Peyer's patch (tissue), 4 donors: Measurements from ENCODE around the gene ZBTB20.

Experiments
- POLR2A ChIP-seq, 2 donors: fragments of 450-650 bp; IDR thresholded peaks; one replicate each; pipeline ENCODE4 v1.5.1; 2017; ENCODE audit warnings: antibody characterized with exemption in 2 of 2, mild to moderate bottlenecking in 2 of 2, moderate library complexity in 2 of 2
- TF ChIP-seq, protein P1 (sequence below), 6 experiments: fragments of 450-650 bp in 4 of 6; fragments of 200-600 bp in 2 of 6; sonication (generic) in 1 of 6; IDR thresholded peaks; one replicate each; pipeline ENCODE4 v1.5.1; 2017 to 2019; ENCODE audit warnings: antibody characterized with exemption in 6 of 6, mild to moderate bottlenecking in 3 of 6, moderate library complexity in 1 of 6

DNA sequence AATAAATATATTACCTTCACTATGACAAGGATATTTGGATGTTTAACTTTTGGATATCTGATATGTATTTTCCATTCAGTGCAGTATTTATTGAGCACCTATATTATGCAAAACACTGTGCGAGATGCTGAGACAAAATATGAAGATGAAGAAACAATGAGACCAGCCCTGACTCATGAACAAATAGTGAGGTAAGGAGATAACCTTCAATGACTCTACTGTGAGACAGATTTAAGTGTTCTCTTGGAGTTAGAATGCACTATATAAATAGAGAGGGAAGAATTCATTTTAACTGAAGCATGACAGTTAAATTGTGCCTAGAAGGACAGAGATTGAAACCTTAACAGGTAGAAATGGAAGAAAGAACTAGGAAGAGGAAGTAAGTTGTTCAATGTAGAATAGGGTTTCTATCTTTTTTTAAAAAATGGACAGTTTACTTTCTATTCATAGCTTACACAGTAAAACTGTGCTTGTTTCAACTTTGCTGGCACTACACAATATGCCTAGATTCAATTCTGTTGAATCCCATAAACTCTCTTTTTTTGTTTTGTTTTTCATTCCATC lies 124.2 kb downstream of the ZBTB20 start:
- TF ChIP-seq, protein P1, sequence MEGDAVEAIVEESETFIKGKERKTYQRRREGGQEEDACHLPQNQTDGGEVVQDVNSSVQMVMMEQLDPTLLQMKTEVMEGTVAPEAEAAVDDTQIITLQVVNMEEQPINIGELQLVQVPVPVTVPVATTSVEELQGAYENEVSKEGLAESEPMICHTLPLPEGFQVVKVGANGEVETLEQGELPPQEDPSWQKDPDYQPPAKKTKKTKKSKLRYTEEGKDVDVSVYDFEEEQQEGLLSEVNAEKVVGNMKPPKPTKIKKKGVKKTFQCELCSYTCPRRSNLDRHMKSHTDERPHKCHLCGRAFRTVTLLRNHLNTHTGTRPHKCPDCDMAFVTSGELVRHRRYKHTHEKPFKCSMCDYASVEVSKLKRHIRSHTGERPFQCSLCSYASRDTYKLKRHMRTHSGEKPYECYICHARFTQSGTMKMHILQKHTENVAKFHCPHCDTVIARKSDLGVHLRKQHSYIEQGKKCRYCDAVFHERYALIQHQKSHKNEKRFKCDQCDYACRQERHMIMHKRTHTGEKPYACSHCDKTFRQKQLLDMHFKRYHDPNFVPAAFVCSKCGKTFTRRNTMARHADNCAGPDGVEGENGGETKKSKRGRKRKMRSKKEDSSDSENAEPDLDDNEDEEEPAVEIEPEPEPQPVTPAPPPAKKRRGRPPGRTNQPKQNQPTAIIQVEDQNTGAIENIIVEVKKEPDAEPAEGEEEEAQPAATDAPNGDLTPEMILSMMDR (IDR thresholded peaks at IDR 0.05): no peak
- TF ChIP-seq POLR2A (IDR thresholded peaks at IDR 0.05): no peak
